Esophagus muscularis mucosa (tissue), 3 donors: ENCODE measurements around the gene FRY.

Experiments used
- CTCF ChIP-seq, 3 experiments: fragments of 200-600 bp in 2 of 3; fragments of 450-650 bp in 1 of 3; sonication (generic) in 2 of 3; IDR thresholded peaks; one replicate each; pipeline ENCODE4 v1.5.1; 2017 to 2019; ENCODE audit warnings: antibody characterized with exemption in 3 of 3, mild to moderate bottlenecking in 2 of 3, moderate library complexity in 1 of 3
- POLR2A ChIP-seq: fragments of 450-650 bp; IDR thresholded peaks from one replicate; pipeline ENCODE4 v1.6.1; 2017; ENCODE audit warnings: antibody characterized with exemption, moderate library complexity, mild to moderate bottlenecking, low read depth
- POLR2AphosphoS5 ChIP-seq, 2 donors: sonication (generic); formaldehyde crosslinking; IDR thresholded peaks; one replicate each; pipeline ENCODE4 v1.6.1; 2017; ENCODE audit warnings: antibody characterized with exemption in 2 of 2

DNA sequence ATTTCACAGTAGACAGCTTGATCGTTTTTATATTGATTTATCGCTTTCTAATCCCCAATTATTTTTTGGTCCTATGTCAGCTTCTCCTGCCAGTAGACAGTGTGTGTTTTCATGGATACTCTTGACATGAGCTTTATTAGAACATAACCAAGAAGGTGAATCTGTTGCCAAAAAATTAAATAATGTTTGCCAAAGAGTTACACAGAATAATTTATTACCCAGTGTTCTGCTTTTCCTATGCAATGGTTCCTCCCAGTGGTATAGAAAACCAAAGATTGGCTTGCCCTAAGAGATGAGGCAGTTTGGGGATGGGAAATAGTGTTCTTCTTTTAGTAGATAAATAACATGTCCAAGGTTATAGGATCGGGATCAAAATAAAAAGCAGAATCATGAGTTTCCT lies 8.5 kb upstream of the FRY start:
- no peak for TF ChIP-seq CTCF (IDR thresholded peaks at IDR 0.05)
- TF ChIP-seq POLR2A: no peak
- TF ChIP-seq POLR2AphosphoS5 (IDR thresholded peaks at IDR 0.05): no peak
